Measurements from ENCODE around the gene CALHM2. TPM values are rescaled to one million over a fixed set of nuclear protein-coding genes. Genes with fewer than 3 reads are reported as not detected.

Gene CALHM2
- 10 to 100 TPM in 1 of 4 donors, 1 to 10 TPM in 3; 1.1 to 29.1 (median 5.1) TPM for polyA plus RNA-seq
- long read RNA-seq, donor 1, partial matches to known transcripts, result 0 of 6 reads
- long read RNA-seq, donor 1, other reads (novel, unspliced or antisense), result 0 of 6 reads
- long read RNA-seq, donor 2, result 0 reads
- long read RNA-seq, donor 3, result 0 reads
- long read RNA-seq, donor 4, result 0 reads
- long read RNA-seq, donor 5, result 0 reads
- long read RNA-seq, donor 6, partial matches to known transcripts, result 0 of 1 reads
- long read RNA-seq, donor 6, other reads (novel, unspliced or antisense), result 0 of 1 reads
- long read RNA-seq, donor 7, result 0 reads
- long read RNA-seq, donor 8, partial matches to known transcripts, result 0 of 1 reads
- long read RNA-seq, donor 8, other reads (novel, unspliced or antisense), result 0 of 1 reads
- long read RNA-seq, donor 9, result 0 reads
- long read RNA-seq, donor 10, partial matches to known transcripts, result 0 of 7 reads
- long read RNA-seq, donor 10, other reads (novel, unspliced or antisense), result 0 of 7 reads

- no peak for FAIRE-seq
- peaks cover 0 to 27% (median 3%) of the 10 kb centered on the region in 3 donors for H3K36me3 ChIP-seq (ENCODE audit: control insufficient read depth in 3 of 3, insufficient read depth in 2 of 3, low read depth in 1 of 3, low read length in 3 of 3)
- WGBS, 3 donors, result 1% methylated on average over 22 to 32 of the region's 32 CpGs
Measured at GRCh38 chr10:103451831-103452505, at the start of gene CALHM2. CALHM2 (minus strand) TSS chr10:103452370; CDS start chr10:103449941, 2,429 bp downstream.

GRCh38 chr10:103501186-103501585 lies 49.0 kb upstream of the CALHM2 start:
- FAIRE-seq (no peak), DNase-seq (no peak)
- Histone ChIP-seq H3K36me3 (ENCODE audit: control insufficient read depth in 3 of 3, insufficient read depth in 2 of 3, low read depth in 1 of 3, low read length in 3 of 3) (no peaks in the 10 kb centered on the region), H3K27ac (ENCODE audit: low read depth in 1 of 3, low read length in 2 of 3) (no peak overlapping the region), H3K9me3 (ENCODE audit: control insufficient read depth in 2 of 2, insufficient read depth in 1 of 2, low read depth in 1 of 2, low read length in 1 of 2) (no peaks in the 10 kb centered on the region), H3K4me1 (ENCODE audit: control insufficient read depth in 3 of 3, insufficient read depth in 2 of 3, low read depth in 1 of 3, low read length in 2 of 3) (peaks cover 3 to 30% (median 10%) of the 10 kb centered on the region in 3 donors), H3K27me3 (ENCODE audit: control insufficient read depth in 3 of 3, insufficient read depth in 3 of 3, low read length in 3 of 3) (no peaks in the 10 kb centered on the region), H3K4me3 (ENCODE audit: low read depth in 1 of 3, low read length in 3 of 3) (no peak overlapping the region)
- 81 to 87% (median 82%) methylated on average over 3 of the region's 3 CpGs for WGBS, 3 donors

More at GRCh38 chr10:103451831-103452505, at the start of gene CALHM2:
- no peaks in the 10 kb centered on the region for H3K27me3 ChIP-seq (ENCODE audit: control insufficient read depth in 3 of 3, insufficient read depth in 3 of 3, low read length in 3 of 3)
- peaks cover 0 to 6% (median 0%) of the 10 kb centered on the region in 3 donors for H3K4me1 ChIP-seq (ENCODE audit: control insufficient read depth in 3 of 3, insufficient read depth in 2 of 3, low read depth in 1 of 3, low read length in 2 of 3)
- peak; percentile 40 to 70 for DNase-seq
- H3K27ac ChIP-seq (ENCODE audit: low read depth in 1 of 3, low read length in 2 of 3), result peak within 1 kb of the TSS; percentile 36 to 89 (median 65)
- H3K4me3 ChIP-seq (ENCODE audit: low read depth in 1 of 3, low read length in 3 of 3), result peak within 1 kb of the TSS; percentile 55 to 67 (median 57)
- no peaks in the 10 kb centered on the region for H3K9me3 ChIP-seq (ENCODE audit: control insufficient read depth in 2 of 2, insufficient read depth in 1 of 2, low read depth in 1 of 2, low read length in 1 of 2)

- no peaks in the 10 kb centered on the region for H3K36me3 ChIP-seq (ENCODE audit: control insufficient read depth in 3 of 3, insufficient read depth in 2 of 3, low read depth in 1 of 3, low read length in 3 of 3)
- FAIRE-seq, result no peak
- H3K27ac ChIP-seq (ENCODE audit: low read depth in 1 of 3, low read length in 2 of 3), result no peak overlapping the region
- DNase-seq, result no peak
- 57 to 71% (median 63%) methylated on average over 6 of the region's 6 CpGs for WGBS, 3 donors
- H3K27me3 ChIP-seq (ENCODE audit: control insufficient read depth in 3 of 3, insufficient read depth in 3 of 3, low read length in 3 of 3), result no peaks in the 10 kb centered on the region
- H3K4me3 ChIP-seq (ENCODE audit: low read depth in 1 of 3, low read length in 3 of 3), result no peak overlapping the region
- no peaks in the 10 kb centered on the region for H3K9me3 ChIP-seq (ENCODE audit: control insufficient read depth in 2 of 2, insufficient read depth in 1 of 2, low read depth in 1 of 2, low read length in 1 of 2)
- H3K4me1 ChIP-seq (ENCODE audit: control insufficient read depth in 3 of 3, insufficient read depth in 2 of 3, low read depth in 1 of 3, low read length in 2 of 3), result peaks cover 3 to 27% (median 10%) of the 10 kb centered on the region in 3 donors
Measured at GRCh38 chr10:103500481-103500880, 48.3 kb upstream of the CALHM2 start.

GRCh38 chr10:103499881-103500280 lies 47.7 kb upstream of the CALHM2 start:
- no peaks in the 10 kb centered on the region for H3K9me3 ChIP-seq (ENCODE audit: control insufficient read depth in 2 of 2, insufficient read depth in 1 of 2, low read depth in 1 of 2, low read length in 1 of 2)
- DNase-seq (peak; percentile 56 to 71), FAIRE-seq (no peak)
- H3K4me3 ChIP-seq (ENCODE audit: low read depth in 1 of 3, low read length in 3 of 3), result no peak overlapping the region
- peaks cover 3 to 25% (median 10%) of the 10 kb centered on the region in 3 donors for H3K4me1 ChIP-seq (ENCODE audit: control insufficient read depth in 3 of 3, insufficient read depth in 2 of 3, low read depth in 1 of 3, low read length in 2 of 3)
- H3K27ac ChIP-seq (ENCODE audit: low read depth in 1 of 3, low read length in 2 of 3), result peak overlapping the region in 1 of 3 donors; percentile 21
- 31 to 55% (median 39%) methylated on average over 7 of the region's 7 CpGs for WGBS, 3 donors
- no peaks in the 10 kb centered on the region for H3K36me3 ChIP-seq (ENCODE audit: control insufficient read depth in 3 of 3, insufficient read depth in 2 of 3, low read depth in 1 of 3, low read length in 3 of 3)
- peaks cover 0 to 4% (median 0%) of the 10 kb centered on the region in 3 donors for H3K27me3 ChIP-seq (ENCODE audit: control insufficient read depth in 3 of 3, insufficient read depth in 3 of 3, low read length in 3 of 3)

GRCh38 chr10:103498936-103499638 lies 46.9 kb upstream of the CALHM2 start:
- Histone ChIP-seq H3K4me3 (ENCODE audit: low read depth in 1 of 3, low read length in 3 of 3) (no peak overlapping the region), H3K4me1 (ENCODE audit: control insufficient read depth in 3 of 3, insufficient read depth in 2 of 3, low read depth in 1 of 3, low read length in 2 of 3) (peaks cover 0 to 23% (median 8%) of the 10 kb centered on the region in 3 donors), H3K36me3 (ENCODE audit: control insufficient read depth in 3 of 3, insufficient read depth in 2 of 3, low read depth in 1 of 3, low read length in 3 of 3) (no peaks in the 10 kb centered on the region), H3K9me3 (ENCODE audit: control insufficient read depth in 2 of 2, insufficient read depth in 1 of 2, low read depth in 1 of 2, low read length in 1 of 2) (no peaks in the 10 kb centered on the region), H3K27me3 (ENCODE audit: control insufficient read depth in 3 of 3, insufficient read depth in 3 of 3, low read length in 3 of 3) (peaks cover 0 to 9% (median 4%) of the 10 kb centered on the region in 3 donors), H3K27ac (ENCODE audit: low read depth in 1 of 3, low read length in 2 of 3) (peak overlapping the region in 1 of 3 donors; percentile 21)
- 47 to 73% (median 49%) methylated on average over 5 of the region's 5 CpGs for WGBS, 3 donors
- FAIRE-seq (no peak), DNase-seq (no peak)

GRCh38 chr10:103497161-103497915 lies 45.2 kb upstream of the CALHM2 start:
- H3K27ac ChIP-seq (ENCODE audit: low read depth in 1 of 3, low read length in 2 of 3), result no peak overlapping the region

GRCh38 chr10:103495321-103495720 lies 43.2 kb upstream of the CALHM2 start:
- Histone ChIP-seq H3K9me3 (ENCODE audit: control insufficient read depth in 2 of 2, insufficient read depth in 1 of 2, low read depth in 1 of 2, low read length in 1 of 2) (no peaks in the 10 kb centered on the region), H3K27ac (ENCODE audit: low read depth in 1 of 3, low read length in 2 of 3) (no peak overlapping the region), H3K4me3 (ENCODE audit: low read depth in 1 of 3, low read length in 3 of 3) (no peak overlapping the region), H3K4me1 (ENCODE audit: control insufficient read depth in 3 of 3, insufficient read depth in 2 of 3, low read depth in 1 of 3, low read length in 2 of 3) (peaks cover 0 to 35% (median 2%) of the 10 kb centered on the region in 3 donors), H3K36me3 (ENCODE audit: control insufficient read depth in 3 of 3, insufficient read depth in 2 of 3, low read depth in 1 of 3, low read length in 3 of 3) (no peaks in the 10 kb centered on the region), H3K27me3 (ENCODE audit: control insufficient read depth in 3 of 3, insufficient read depth in 3 of 3, low read length in 3 of 3) (peaks cover 0 to 14% (median 4%) of the 10 kb centered on the region in 3 donors)
- FAIRE-seq (no peak), DNase-seq (no peak)
- 88 to 92% (median 89%) methylated on average over 3 of the region's 3 CpGs for WGBS, 3 donors

More at GRCh38 chr10:103497161-103497915, 45.2 kb upstream of the CALHM2 start:
- H3K4me1 ChIP-seq (ENCODE audit: control insufficient read depth in 3 of 3, insufficient read depth in 2 of 3, low read depth in 1 of 3, low read length in 2 of 3), result peaks cover 0 to 31% (median 8%) of the 10 kb centered on the region in 3 donors
- 85 to 89% (median 88%) methylated on average over 8 of the region's 8 CpGs for WGBS, 3 donors
- FAIRE-seq, result no peak
- no peak overlapping the region for H3K4me3 ChIP-seq (ENCODE audit: low read depth in 1 of 3, low read length in 3 of 3)
- peaks cover 0 to 14% (median 4%) of the 10 kb centered on the region in 3 donors for H3K27me3 ChIP-seq (ENCODE audit: control insufficient read depth in 3 of 3, insufficient read depth in 3 of 3, low read length in 3 of 3)
- H3K36me3 ChIP-seq (ENCODE audit: control insufficient read depth in 3 of 3, insufficient read depth in 2 of 3, low read depth in 1 of 3, low read length in 3 of 3), result no peaks in the 10 kb centered on the region
- H3K9me3 ChIP-seq (ENCODE audit: control insufficient read depth in 2 of 2, insufficient read depth in 1 of 2, low read depth in 1 of 2, low read length in 1 of 2), result no peaks in the 10 kb centered on the region
- DNase-seq, result no peak

Data from small intestine (tissue), 16 donors.